Immature natural killer cell (primary cell): Measurements from ENCODE around the gene RFX2. TPM values are rescaled to one million over a fixed set of nuclear protein-coding genes. Genes with fewer than 3 reads are reported as not detected.

Experiments
- DNase-seq, 3 donors: peaks; one replicate each; pipeline ENCODE4 v3.0.0; 2022; ENCODE audit warnings: mixed read lengths in 1 of 3
- H3K27ac Mint-ChIP-seq, 6 donors: one replicate each; pipeline ENCODE4 v1.8.0; 2020; ENCODE audit warnings: mixed read lengths in 6 of 6, mild to moderate bottlenecking in 5 of 6, inconsistent platforms in 4 of 6, moderate library complexity in 3 of 6
- H3K27me3 Mint-ChIP-seq, 3 donors: one replicate each; pipeline ENCODE4 v1.8.0; 2020 to 2021; ENCODE audit warnings: low read depth in 3 of 3, mild to moderate bottlenecking in 3 of 3, mixed read lengths in 3 of 3, moderate library complexity in 3 of 3, inconsistent platforms in 1 of 3
- H3K36me3 Mint-ChIP-seq, 3 donors: one replicate each; pipeline ENCODE4 v1.8.0; 2020; ENCODE audit warnings: mixed read lengths in 3 of 3, inconsistent platforms in 2 of 3, mild to moderate bottlenecking in 2 of 3
- H3K4me1 Mint-ChIP-seq, 2 donors: one replicate each; pipeline ENCODE4 v1.8.0; 2020; ENCODE audit warnings: inconsistent platforms in 2 of 2, mild to moderate bottlenecking in 2 of 2, mixed read lengths in 2 of 2, moderate library complexity in 1 of 2
- H3K4me3 Mint-ChIP-seq, 5 donors: one replicate each; pipeline ENCODE4 v1.8.0; 2020; ENCODE audit warnings: mild to moderate bottlenecking in 5 of 5, mixed read lengths in 5 of 5, inconsistent platforms in 3 of 5, moderate library complexity in 3 of 5
- H3K9me3 Mint-ChIP-seq, 6 donors: one replicate each; pipeline ENCODE4 v1.8.0; 2020; ENCODE audit warnings: mild to moderate bottlenecking in 6 of 6, mixed read lengths in 6 of 6, inconsistent platforms in 4 of 6, moderate library complexity in 3 of 6
- polyA plus RNA-seq, 3 donors: library from polyadenylated mRNA; unstranded; fragments of 300-500 nt; fragmentation: Illumina TruSeq; gene quantifications; one replicate each; pipeline ENCODE4 v1.2.3, GENCODE V29; 2021

RFX2 gene
- polyA plus RNA-seq, 3 donors from 2014 or later, result 2.2 to 3.9 TPM; not detected in 1

DNA sequence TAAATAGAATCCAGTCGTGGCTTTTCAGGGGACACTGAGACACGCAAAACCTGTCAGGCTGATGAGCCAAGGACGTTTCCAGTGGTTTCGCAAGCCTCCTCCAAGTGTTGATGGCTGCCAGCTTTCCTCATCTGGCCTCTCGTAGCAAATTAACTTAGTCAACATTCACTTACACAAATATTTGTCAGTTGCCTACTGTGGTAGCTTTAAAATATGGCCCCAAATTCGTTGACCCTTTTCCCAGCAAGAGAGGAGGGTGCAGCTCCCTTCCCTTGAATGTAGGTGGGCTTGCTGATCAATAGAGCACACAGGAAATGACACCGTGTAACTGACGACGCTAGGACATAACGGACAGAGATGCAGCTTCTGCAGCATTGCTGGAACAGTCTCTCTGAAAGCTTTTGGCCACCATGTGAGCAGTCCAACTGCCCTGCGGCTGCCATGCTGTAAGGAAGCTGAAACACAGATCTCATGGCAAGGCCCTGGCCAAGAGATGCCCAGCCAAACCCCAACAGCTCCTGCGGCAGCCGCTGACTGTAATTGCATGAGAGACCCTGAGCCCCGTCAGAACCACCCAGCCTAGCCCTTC, 126.8 kb downstream of the RFX2 start:
- Mint-ChIP-seq H3K4me1 (peaks cover 21 to 22% of the 10 kb centered on the region in 2 donors), H3K4me3 (no peak overlapping the region), H3K27me3 (peaks cover 0 to 7% (median 2%) of the 10 kb centered on the region in 3 donors), H3K36me3 (no peaks in the 10 kb centered on the region), H3K27ac (peak overlapping the region in 1 of 6 donors; percentile 27), H3K9me3 (no peaks in the 10 kb centered on the region)
- DNase-seq, result no peak

DNA sequence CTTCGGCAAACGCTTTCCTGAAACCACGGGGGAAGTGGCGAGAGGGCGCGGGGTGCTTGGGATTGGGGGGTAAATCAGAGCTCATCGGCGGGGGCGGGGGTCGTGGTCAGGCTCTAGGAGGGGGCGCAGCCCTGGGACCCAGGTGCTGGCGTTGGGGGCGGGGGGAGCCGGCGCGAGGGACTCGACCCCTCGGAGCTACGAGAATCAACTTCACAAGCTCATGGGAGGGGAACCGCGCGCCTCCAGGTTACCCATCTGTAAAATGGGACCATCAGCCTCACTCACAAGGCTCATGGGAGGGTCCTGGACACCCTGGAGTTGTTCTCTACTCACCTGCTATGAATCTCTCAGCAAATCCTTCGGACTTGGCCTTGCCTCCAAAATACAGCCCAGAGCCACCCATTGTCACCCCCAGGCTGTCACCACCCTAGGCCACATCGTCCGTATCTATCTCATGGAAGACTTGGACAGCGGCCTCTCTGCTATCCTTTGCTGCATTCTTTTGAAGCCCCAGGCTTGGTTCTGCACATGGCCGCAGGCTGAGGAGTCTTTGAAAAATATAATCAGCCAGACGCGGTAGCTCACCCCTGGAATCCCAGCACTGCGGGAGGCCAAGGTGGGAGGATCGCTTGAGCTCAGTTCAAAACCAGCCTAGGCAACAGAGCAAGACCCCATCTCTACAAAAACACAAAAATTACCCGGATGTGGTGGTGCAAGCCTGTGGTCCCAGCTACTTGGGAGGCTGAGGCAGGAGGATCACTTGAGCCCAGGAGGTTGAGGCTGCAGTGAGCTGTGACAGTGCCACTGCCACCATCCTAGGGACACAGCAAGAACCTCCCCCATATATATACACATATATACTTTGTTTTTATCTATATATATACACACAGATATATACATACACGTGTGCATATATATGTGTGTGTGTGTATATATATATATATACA, 131.4 kb downstream of the RFX2 start:
- Mint-ChIP-seq H3K27me3 (peaks cover 5 to 13% (median 6%) of the 10 kb centered on the region in 3 donors), H3K36me3 (no peaks in the 10 kb centered on the region), H3K4me3 (peak overlapping the region; percentile 90 to 94 (median 93)), H3K4me1 (peaks cover 49 to 52% of the 10 kb centered on the region in 2 donors), H3K27ac (peak overlapping the region; percentile 82 to 94 (median 91)), H3K9me3 (no peaks in the 10 kb centered on the region)
- no peak for DNase-seq

DNA sequence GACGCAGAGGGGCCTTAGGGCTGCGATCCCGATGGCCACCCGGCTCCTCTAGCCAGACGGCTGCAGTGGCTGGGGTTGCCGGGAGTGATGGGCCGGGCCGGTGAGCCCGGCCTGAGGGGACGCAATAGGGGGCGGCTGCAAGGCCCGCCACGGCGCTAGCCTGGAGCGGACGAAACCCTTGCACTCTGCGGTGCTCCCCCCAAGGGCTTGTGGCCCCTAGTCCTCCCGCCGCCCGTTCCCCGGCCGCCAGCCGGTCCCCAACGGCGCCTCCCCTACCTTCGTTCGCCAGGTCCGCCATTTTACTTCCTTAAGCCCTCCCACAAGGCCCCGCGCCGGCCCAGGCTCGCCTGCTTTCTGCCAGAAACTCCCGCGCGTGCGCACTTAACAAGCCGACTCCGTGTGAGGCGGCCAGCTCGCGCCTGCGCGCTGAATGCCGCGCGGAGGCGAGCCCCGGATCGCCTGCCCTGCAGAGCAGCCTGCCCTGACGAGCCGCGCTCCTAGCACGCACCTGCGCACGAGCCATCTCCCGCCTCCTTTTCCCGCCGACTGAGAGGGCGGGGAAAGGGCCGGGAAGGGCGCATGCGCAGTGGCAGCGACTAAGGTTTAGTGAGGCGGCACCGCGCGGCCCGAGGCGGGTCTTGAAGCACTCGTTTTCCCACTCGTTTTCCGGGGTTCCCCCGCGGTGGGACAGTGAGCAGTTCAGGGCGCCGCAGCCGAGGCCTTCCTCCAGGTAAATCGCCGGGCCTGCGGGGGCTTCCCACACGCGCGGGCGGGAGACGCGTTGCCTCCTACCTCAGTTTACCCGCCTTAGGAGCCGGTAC, 132.3 kb downstream of the RFX2 start, which contains the start of gene RANBP3:
Gene RANBP3 (minus strand): TSS at position 356 of the 821 bp plus-strand sequence. CDS start 58 bp downstream, at position 298.
- DNase-seq, result peak; percentile 97 to 99 (median 99)
- H3K27me3 Mint-ChIP-seq, result peaks cover 5 to 12% (median 6%) of the 10 kb centered on the region in 3 donors
- peak within 1 kb of the TSS; percentile 90 to 94 (median 93) for H3K4me3 Mint-ChIP-seq
- peaks cover 46 to 59% of the 10 kb centered on the region in 2 donors for H3K4me1 Mint-ChIP-seq
- H3K9me3 Mint-ChIP-seq, result no peaks in the 10 kb centered on the region
- peak within 1 kb of the TSS; percentile 85 to 95 (median 92) for H3K27ac Mint-ChIP-seq
- no peaks in the 10 kb centered on the region for H3K36me3 Mint-ChIP-seq

DNA sequence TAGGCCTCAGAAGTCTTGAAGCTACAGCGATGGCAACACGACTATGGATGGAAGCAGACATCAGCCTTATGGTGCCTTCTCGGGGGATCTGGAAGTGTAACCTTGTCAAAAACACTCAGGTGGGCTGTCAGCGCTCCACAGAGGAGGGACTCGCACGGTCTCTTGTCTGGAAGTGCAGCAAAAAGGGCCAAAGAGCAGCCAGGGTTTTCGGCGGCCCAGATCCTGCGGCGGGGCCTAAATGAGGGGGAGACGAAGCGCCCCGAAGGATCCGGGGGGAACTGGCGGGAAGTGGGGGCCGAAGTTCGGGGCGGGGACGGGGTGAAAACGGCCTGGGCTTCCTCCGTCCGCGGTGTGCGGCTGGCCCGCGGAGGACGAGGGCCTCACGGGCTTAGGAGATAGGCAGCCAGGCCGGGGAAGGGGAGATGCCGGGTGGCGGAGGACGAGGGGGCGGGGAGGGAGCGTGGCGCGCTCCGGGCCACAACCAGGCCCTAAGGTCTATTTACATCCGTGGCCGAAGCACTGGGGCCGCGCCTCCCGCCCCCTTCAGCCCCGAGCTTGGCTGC, 133.0 kb downstream of the RFX2 start:
- peaks cover 5 to 9% (median 6%) of the 10 kb centered on the region in 3 donors for H3K27me3 Mint-ChIP-seq
- peaks cover 51 to 66% of the 10 kb centered on the region in 2 donors for H3K4me1 Mint-ChIP-seq
- peak overlapping the region; percentile 83 to 95 (median 88) for H3K27ac Mint-ChIP-seq
- H3K36me3 Mint-ChIP-seq, result no peaks in the 10 kb centered on the region
- DNase-seq, result no peak
- H3K9me3 Mint-ChIP-seq, result no peaks in the 10 kb centered on the region
- H3K4me3 Mint-ChIP-seq, result peak overlapping the region; percentile 90 to 94 (median 91)

- Mint-ChIP-seq H3K9me3 (no peaks in the 10 kb centered on the region), H3K4me1 (peaks cover 55 to 71% of the 10 kb centered on the region in 2 donors), H3K27ac (peak overlapping the region; percentile 83 to 95 (median 88)), H3K4me3 (peak overlapping the region; percentile 90 to 94 (median 91)), H3K36me3 (no peaks in the 10 kb centered on the region), H3K27me3 (peaks cover 5 to 9% (median 6%) of the 10 kb centered on the region in 3 donors)
- no peak for DNase-seq
Observed at GRCh38 chr19:5976768-5977167, 133.5 kb downstream of the RFX2 start.

DNA sequence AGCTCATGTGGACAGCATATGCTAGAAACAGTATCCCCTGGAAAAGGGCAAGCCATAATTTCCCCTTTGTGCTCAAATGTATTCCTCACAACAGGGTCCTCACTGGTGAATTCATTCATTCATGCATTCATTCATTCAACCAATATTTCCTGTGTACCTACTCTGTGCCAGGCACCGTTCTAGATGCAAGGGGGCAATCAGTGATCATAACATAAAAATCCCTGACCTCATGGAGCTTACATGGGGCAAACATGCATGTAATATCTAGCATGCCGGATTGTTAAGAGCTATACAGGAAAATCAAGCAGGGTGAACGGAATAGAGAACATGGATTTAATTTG, 134.9 kb downstream of the RFX2 start:
- Mint-ChIP-seq H3K36me3 (no peaks in the 10 kb centered on the region), H3K4me3 (peak overlapping the region; percentile 85 to 94 (median 91)), H3K9me3 (no peaks in the 10 kb centered on the region), H3K4me1 (peaks cover 65 to 84% of the 10 kb centered on the region in 2 donors), H3K27ac (peak overlapping the region in 2 of 6 donors; percentile 61 to 82), H3K27me3 (peaks cover 5 to 9% (median 6%) of the 10 kb centered on the region in 3 donors)
- no peak for DNase-seq

GRCh38 chr19:5974721-5975387, 135.4 kb downstream of the RFX2 start:
- H3K9me3 Mint-ChIP-seq, result no peaks in the 10 kb centered on the region

GRCh38 chr19:5973867-5974635, 136.2 kb downstream of the RFX2 start:
- H3K27ac Mint-ChIP-seq, result peak overlapping the region in 2 of 6 donors; percentile 7 to 34
- peaks cover 5 to 6% (median 5%) of the 10 kb centered on the region in 3 donors for H3K27me3 Mint-ChIP-seq
- H3K4me3 Mint-ChIP-seq, result peak overlapping the region in 1 of 5 donors; percentile 2
- H3K36me3 Mint-ChIP-seq, result no peaks in the 10 kb centered on the region
- H3K4me1 Mint-ChIP-seq, result peaks cover 69 to 90% of the 10 kb centered on the region in 2 donors
- no peaks in the 10 kb centered on the region for H3K9me3 Mint-ChIP-seq
- DNase-seq, result no peak

More at GRCh38 chr19:5974721-5975387, 135.4 kb downstream of the RFX2 start:
- Mint-ChIP-seq H3K4me3 (peak overlapping the region in 4 of 5 donors; percentile 27 to 91 (median 50)), H3K4me1 (peaks cover 69 to 88% of the 10 kb centered on the region in 2 donors), H3K36me3 (no peaks in the 10 kb centered on the region), H3K27ac (peak overlapping the region in 3 of 6 donors; percentile 45 to 60 (median 51)), H3K27me3 (peaks cover 5 to 8% (median 6%) of the 10 kb centered on the region in 3 donors)
- no peak for DNase-seq

- peaks cover 5 to 6% (median 5%) of the 10 kb centered on the region in 3 donors for H3K27me3 Mint-ChIP-seq
- no peaks in the 10 kb centered on the region for H3K36me3 Mint-ChIP-seq
- no peak overlapping the region for H3K27ac Mint-ChIP-seq
- H3K4me1 Mint-ChIP-seq, result peaks cover 65 to 88% of the 10 kb centered on the region in 2 donors
- no peak for DNase-seq
- no peaks in the 10 kb centered on the region for H3K9me3 Mint-ChIP-seq
- H3K4me3 Mint-ChIP-seq, result no peak overlapping the region
Observed at GRCh38 chr19:5973376-5973775, 136.9 kb downstream of the RFX2 start.

GRCh38 chr19:5972355-5972731, 138.0 kb downstream of the RFX2 start:
- Mint-ChIP-seq H3K36me3 (no peaks in the 10 kb centered on the region), H3K27me3 (peaks cover 0 to 1% (median 0%) of the 10 kb centered on the region in 3 donors), H3K4me1 (peaks cover 69 to 93% of the 10 kb centered on the region in 2 donors), H3K4me3 (peak overlapping the region in 1 of 5 donors; percentile 56), H3K9me3 (no peaks in the 10 kb centered on the region), H3K27ac (peak overlapping the region; percentile 51 to 77 (median 62))
- no peak for DNase-seq

- peaks cover 69 to 93% of the 10 kb centered on the region in 2 donors for H3K4me1 Mint-ChIP-seq
- DNase-seq, result no peak
- no peaks in the 10 kb centered on the region for H3K9me3 Mint-ChIP-seq
- no peaks in the 10 kb centered on the region for H3K36me3 Mint-ChIP-seq
- peak overlapping the region in 1 of 5 donors; percentile 3 for H3K4me3 Mint-ChIP-seq
- peaks cover 0 to 1% (median 0%) of the 10 kb centered on the region in 3 donors for H3K27me3 Mint-ChIP-seq
- peak overlapping the region; percentile 51 to 65 (median 60) for H3K27ac Mint-ChIP-seq
Observed at GRCh38 chr19:5971714-5972354, 138.5 kb downstream of the RFX2 start.
